ENCODE results near the gene SEMA6B. TPM values are rescaled to one million over a fixed set of nuclear protein-coding genes. Genes with fewer than 3 reads are reported as not detected.

SEMA6B gene
- total RNA-seq, 1 donor from 2014 or later: 6.9 TPM

GRCh38 chr19:4516939-4517300 is 42.6 kb downstream of the SEMA6B start:
- Mint-ChIP-seq H3K36me3 (no peaks in the 10 kb centered on the region), H3K27ac (no peak overlapping the region), H3K9me3 (no peaks in the 10 kb centered on the region), H3K4me3 (no peak overlapping the region), H3K27me3 (ENCODE audit: low read depth) (peaks cover 2% of the 10 kb centered on the region), H3K4me1 (peaks cover 4% of the 10 kb centered on the region)
- no peak for TF ChIP-seq CTCF (IDR thresholded peaks at IDR 0.05; ENCODE audit: unreplicated experiment)
- no peak for DNase-seq (ENCODE audit: low spot score in 2 of 2, unreplicated experiment in 2 of 2)

- no peak overlapping the region for H3K4me3 Mint-ChIP-seq
- H3K27me3 Mint-ChIP-seq (ENCODE audit: low read depth): peaks cover 2% of the 10 kb centered on the region
Measured at GRCh38 chr19:4516199-4516938, 43.1 kb downstream of the SEMA6B start.

GRCh38 chr19:4515732-4516131 is 43.8 kb downstream of the SEMA6B start:
- no peak for TF ChIP-seq CTCF (IDR thresholded peaks at IDR 0.05; ENCODE audit: unreplicated experiment)
- Mint-ChIP-seq H3K4me3 (no peak overlapping the region), H3K9me3 (no peaks in the 10 kb centered on the region), H3K4me1 (peaks cover 4% of the 10 kb centered on the region), H3K27ac (no peak overlapping the region), H3K36me3 (no peaks in the 10 kb centered on the region), H3K27me3 (ENCODE audit: low read depth) (peaks cover 2% of the 10 kb centered on the region)
- no peak for DNase-seq (ENCODE audit: low spot score in 2 of 2, unreplicated experiment in 2 of 2)

More at GRCh38 chr19:4516199-4516938, 43.1 kb downstream of the SEMA6B start:
- Mint-ChIP-seq H3K4me1 (peaks cover 4% of the 10 kb centered on the region), H3K36me3 (no peaks in the 10 kb centered on the region), H3K9me3 (no peaks in the 10 kb centered on the region), H3K27ac (no peak overlapping the region)
- DNase-seq (ENCODE audit: low spot score in 2 of 2, unreplicated experiment in 2 of 2): no peak
- TF ChIP-seq CTCF (IDR thresholded peaks at IDR 0.05; ENCODE audit: unreplicated experiment): no peak

- no peaks in the 10 kb centered on the region for H3K4me1 Mint-ChIP-seq
- TF ChIP-seq CTCF (IDR thresholded peaks at IDR 0.05; ENCODE audit: unreplicated experiment): no peak
- no peak overlapping the region for H3K27ac Mint-ChIP-seq
- H3K27me3 Mint-ChIP-seq (ENCODE audit: low read depth): peaks cover 2% of the 10 kb centered on the region
- no peaks in the 10 kb centered on the region for H3K9me3 Mint-ChIP-seq
- H3K4me3 Mint-ChIP-seq: no peak overlapping the region
- H3K36me3 Mint-ChIP-seq: no peaks in the 10 kb centered on the region
- DNase-seq (ENCODE audit: low spot score in 2 of 2, unreplicated experiment in 2 of 2): no peak
Measured at GRCh38 chr19:4513248-4513647, 46.2 kb downstream of the SEMA6B start.

- Mint-ChIP-seq H3K36me3 (no peaks in the 10 kb centered on the region), H3K4me3 (no peak overlapping the region), H3K27ac (no peak overlapping the region), H3K4me1 (no peaks in the 10 kb centered on the region), H3K9me3 (no peaks in the 10 kb centered on the region), H3K27me3 (ENCODE audit: low read depth) (peaks cover 2% of the 10 kb centered on the region)
- DNase-seq (ENCODE audit: low spot score in 2 of 2, unreplicated experiment in 2 of 2): no peak
- TF ChIP-seq CTCF (IDR thresholded peaks at IDR 0.05; ENCODE audit: unreplicated experiment): no peak
Measured at GRCh38 chr19:4512070-4512469, 47.4 kb downstream of the SEMA6B start.
